ENCODE measurements around the gene APPL2. TPM values are rescaled to one million over a fixed set of nuclear protein-coding genes. Genes with fewer than 3 reads are reported as not detected.

APPL2 gene
- polyA plus RNA-seq, 1 donor = 86.4 TPM

GRCh38 chr12:105235281-105235731, 668 bp downstream of the APPL2 start:
- Histone ChIP-seq H3K27ac (ENCODE audit: low read length) (peak overlapping the region; percentile 76), H3K27me3 (ENCODE audit: control insufficient read depth, insufficient read depth, low read length) (no peaks in the 10 kb centered on the region), H3K4me1 (ENCODE audit: control insufficient read depth, insufficient read depth, low read length) (peaks cover 29% of the 10 kb centered on the region), H3K4me3 (ENCODE audit: low read length) (peak overlapping the region; percentile 74), H3K36me3 (ENCODE audit: control insufficient read depth, insufficient read depth, low read length) (peaks cover 6% of the 10 kb centered on the region), H3K9me3 (ENCODE audit: control insufficient read depth, low read depth, low read length) (no peaks in the 10 kb centered on the region)
- WGBS (ENCODE audit: insufficient coverage, low lambda C conversion rate) = no CpG with 5 or more reads among the region's 9 CpGs
- no peak for DNase-seq

- H3K4me3 ChIP-seq (ENCODE audit: low read length) = peak overlapping the region; percentile 74
- peaks cover 35% of the 10 kb centered on the region for H3K4me1 ChIP-seq (ENCODE audit: control insufficient read depth, insufficient read depth, low read length)
- peak overlapping the region; percentile 76 for H3K27ac ChIP-seq (ENCODE audit: low read length)
- no peaks in the 10 kb centered on the region for H3K27me3 ChIP-seq (ENCODE audit: control insufficient read depth, insufficient read depth, low read length)
- WGBS (ENCODE audit: insufficient coverage, low lambda C conversion rate) = no CpG with 5 or more reads among the region's 1 CpG
- H3K9me3 ChIP-seq (ENCODE audit: control insufficient read depth, low read depth, low read length) = no peaks in the 10 kb centered on the region
- DNase-seq = no peak
- H3K36me3 ChIP-seq (ENCODE audit: control insufficient read depth, insufficient read depth, low read length) = peaks cover 6% of the 10 kb centered on the region
Measured at GRCh38 chr12:105234197-105234596, 1.8 kb downstream of the APPL2 start.

GRCh38 chr12:105233041-105233905, 2.7 kb downstream of the APPL2 start:
- peak in 1 of 2 donors; percentile 56 for DNase-seq
- H3K4me1 ChIP-seq (ENCODE audit: control insufficient read depth, insufficient read depth, low read length) = peaks cover 41% of the 10 kb centered on the region

GRCh38 chr12:105231396-105231795, 4.6 kb downstream of the APPL2 start:
- peaks cover 41% of the 10 kb centered on the region for H3K4me1 ChIP-seq (ENCODE audit: control insufficient read depth, insufficient read depth, low read length)
- no peak overlapping the region for H3K4me3 ChIP-seq (ENCODE audit: low read length)
- H3K27me3 ChIP-seq (ENCODE audit: control insufficient read depth, insufficient read depth, low read length) = no peaks in the 10 kb centered on the region
- peak in 1 of 2 donors; percentile 62 for DNase-seq
- no peaks in the 10 kb centered on the region for H3K9me3 ChIP-seq (ENCODE audit: control insufficient read depth, low read depth, low read length)
- no CpG with 5 or more reads among the region's 5 CpGs for WGBS (ENCODE audit: insufficient coverage, low lambda C conversion rate)
- H3K27ac ChIP-seq (ENCODE audit: low read length) = peak overlapping the region; percentile 58
- peaks cover 25% of the 10 kb centered on the region for H3K36me3 ChIP-seq (ENCODE audit: control insufficient read depth, insufficient read depth, low read length)

More at GRCh38 chr12:105233041-105233905, 2.7 kb downstream of the APPL2 start:
- no peaks in the 10 kb centered on the region for H3K27me3 ChIP-seq (ENCODE audit: control insufficient read depth, insufficient read depth, low read length)
- H3K4me3 ChIP-seq (ENCODE audit: low read length) = no peak overlapping the region
- peak overlapping the region; percentile 76 for H3K27ac ChIP-seq (ENCODE audit: low read length)
- H3K9me3 ChIP-seq (ENCODE audit: control insufficient read depth, low read depth, low read length) = no peaks in the 10 kb centered on the region
- H3K36me3 ChIP-seq (ENCODE audit: control insufficient read depth, insufficient read depth, low read length) = peaks cover 12% of the 10 kb centered on the region
- 33% methylated on average over 1 of the region's 4 CpGs for WGBS (ENCODE audit: insufficient coverage, low lambda C conversion rate)

GRCh38 chr12:105229371-105229770, 6.6 kb downstream of the APPL2 start:
- H3K36me3 ChIP-seq (ENCODE audit: control insufficient read depth, insufficient read depth, low read length) = peaks cover 30% of the 10 kb centered on the region
- DNase-seq = peak; percentile 81 to 89
- WGBS (ENCODE audit: insufficient coverage, low lambda C conversion rate) = 17% methylated on average over 2 of the region's 2 CpGs
- H3K27ac ChIP-seq (ENCODE audit: low read length) = peak overlapping the region; percentile 76
- H3K9me3 ChIP-seq (ENCODE audit: control insufficient read depth, low read depth, low read length) = no peaks in the 10 kb centered on the region
- H3K4me1 ChIP-seq (ENCODE audit: control insufficient read depth, insufficient read depth, low read length) = peaks cover 41% of the 10 kb centered on the region
- no peaks in the 10 kb centered on the region for H3K27me3 ChIP-seq (ENCODE audit: control insufficient read depth, insufficient read depth, low read length)
- no peak overlapping the region for H3K4me3 ChIP-seq (ENCODE audit: low read length)

- peaks cover 32% of the 10 kb centered on the region for H3K36me3 ChIP-seq (ENCODE audit: control insufficient read depth, insufficient read depth, low read length)
- no peaks in the 10 kb centered on the region for H3K9me3 ChIP-seq (ENCODE audit: control insufficient read depth, low read depth, low read length)
- peak overlapping the region; percentile 76 for H3K27ac ChIP-seq (ENCODE audit: low read length)
- no peaks in the 10 kb centered on the region for H3K27me3 ChIP-seq (ENCODE audit: control insufficient read depth, insufficient read depth, low read length)
- DNase-seq = no peak
- H3K4me3 ChIP-seq (ENCODE audit: low read length) = no peak overlapping the region
- WGBS (ENCODE audit: insufficient coverage, low lambda C conversion rate) = no CpG with 5 or more reads among the region's 8 CpGs
- H3K4me1 ChIP-seq (ENCODE audit: control insufficient read depth, insufficient read depth, low read length) = peaks cover 41% of the 10 kb centered on the region
Measured at GRCh38 chr12:105228966-105229365, 7.0 kb downstream of the APPL2 start.

GRCh38 chr12:105228494-105228893, 7.5 kb downstream of the APPL2 start:
- Histone ChIP-seq H3K36me3 (ENCODE audit: control insufficient read depth, insufficient read depth, low read length) (peaks cover 36% of the 10 kb centered on the region), H3K27me3 (ENCODE audit: control insufficient read depth, insufficient read depth, low read length) (no peaks in the 10 kb centered on the region), H3K27ac (ENCODE audit: low read length) (peak overlapping the region; percentile 76), H3K4me3 (ENCODE audit: low read length) (no peak overlapping the region), H3K9me3 (ENCODE audit: control insufficient read depth, low read depth, low read length) (no peaks in the 10 kb centered on the region), H3K4me1 (ENCODE audit: control insufficient read depth, insufficient read depth, low read length) (peaks cover 41% of the 10 kb centered on the region)
- no peak for DNase-seq
- no CpG with 5 or more reads among the region's 1 CpG for WGBS (ENCODE audit: insufficient coverage, low lambda C conversion rate)

- peaks cover 39% of the 10 kb centered on the region for H3K36me3 ChIP-seq (ENCODE audit: control insufficient read depth, insufficient read depth, low read length)
- no peaks in the 10 kb centered on the region for H3K27me3 ChIP-seq (ENCODE audit: control insufficient read depth, insufficient read depth, low read length)
- no peak overlapping the region for H3K27ac ChIP-seq (ENCODE audit: low read length)
- H3K4me1 ChIP-seq (ENCODE audit: control insufficient read depth, insufficient read depth, low read length) = peaks cover 41% of the 10 kb centered on the region
- H3K9me3 ChIP-seq (ENCODE audit: control insufficient read depth, low read depth, low read length) = no peaks in the 10 kb centered on the region
- WGBS (ENCODE audit: insufficient coverage, low lambda C conversion rate) = no CpG with 5 or more reads among the region's 3 CpGs
- H3K4me3 ChIP-seq (ENCODE audit: low read length) = no peak overlapping the region
- no peak for DNase-seq
Measured at GRCh38 chr12:105227879-105228278, 8.1 kb downstream of the APPL2 start.

GRCh38 chr12:105226219-105226618, 9.8 kb downstream of the APPL2 start:
- Histone ChIP-seq H3K9me3 (ENCODE audit: control insufficient read depth, low read depth, low read length) (no peaks in the 10 kb centered on the region), H3K36me3 (ENCODE audit: control insufficient read depth, insufficient read depth, low read length) (peaks cover 50% of the 10 kb centered on the region), H3K27ac (ENCODE audit: low read length) (no peak overlapping the region), H3K4me1 (ENCODE audit: control insufficient read depth, insufficient read depth, low read length) (peaks cover 47% of the 10 kb centered on the region), H3K4me3 (ENCODE audit: low read length) (no peak overlapping the region), H3K27me3 (ENCODE audit: control insufficient read depth, insufficient read depth, low read length) (no peaks in the 10 kb centered on the region)
- WGBS (ENCODE audit: insufficient coverage, low lambda C conversion rate) = 93% methylated on average over 3 of the region's 8 CpGs
- DNase-seq = no peak

GRCh38 chr12:105225505-105226015, 10.4 kb downstream of the APPL2 start:
- Histone ChIP-seq H3K4me1 (ENCODE audit: control insufficient read depth, insufficient read depth, low read length) (peaks cover 50% of the 10 kb centered on the region), H3K4me3 (ENCODE audit: low read length) (no peak overlapping the region), H3K9me3 (ENCODE audit: control insufficient read depth, low read depth, low read length) (no peaks in the 10 kb centered on the region), H3K27ac (ENCODE audit: low read length) (no peak overlapping the region), H3K27me3 (ENCODE audit: control insufficient read depth, insufficient read depth, low read length) (no peaks in the 10 kb centered on the region), H3K36me3 (ENCODE audit: control insufficient read depth, insufficient read depth, low read length) (peaks cover 48% of the 10 kb centered on the region)
- WGBS (ENCODE audit: insufficient coverage, low lambda C conversion rate) = no CpG with 5 or more reads among the region's 5 CpGs
- no peak for DNase-seq
